Sigmoid colon (tissue), 3 donors: ENCODE measurements around the gene MAN2A2.

Experiments
- CTCF ChIP-seq, 4 experiments: fragments of 450-650 bp in 3 of 4; fragments of 200-600 bp in 1 of 4; IDR thresholded peaks; one replicate each; pipeline ENCODE4 v1.5.1; 2016 to 2019; ENCODE audit warnings: antibody characterized with exemption in 4 of 4, mild to moderate bottlenecking in 3 of 4, moderate library complexity in 2 of 4
- POLR2A ChIP-seq, 2 donors: fragments of 450-650 bp; IDR thresholded peaks; one replicate each; pipeline ENCODE4 v1.6.1; 2016; ENCODE audit warnings: antibody characterized with exemption in 2 of 2, mild to moderate bottlenecking in 2 of 2, moderate library complexity in 2 of 2

GRCh38 chr15:90860450-90860849, 42.7 kb upstream of the MAN2A2 start:
- TF ChIP-seq POLR2A (IDR thresholded peaks at IDR 0.05), result no peak
- TF ChIP-seq CTCF (IDR thresholded peaks at IDR 0.05), result no peak
